Stomach (tissue), 9 donors: Measurements from ENCODE around the gene CEP20. TPM values are rescaled to one million over a fixed set of nuclear protein-coding genes. Genes with fewer than 3 reads are reported as not detected.

Experiments used
- DNase-seq, 2 donors: peaks; one replicate each; pipeline versions ENCODE4 v3.0.0 to v3.0.0-alpha.2; 2013 to 2019
- H3K27ac ChIP-seq, 5 donors: fragments of 200-600 bp in 4 of 5; sonication (generic) in 4 of 5; one replicate each; pipeline ENCODE4 v1.5.1; 2013 to 2019; ENCODE audit warnings: mild to moderate bottlenecking in 1 of 5, moderate library complexity in 1 of 5
- H3K27me3 ChIP-seq, 3 donors: fragments of 200-600 bp; sonication (generic); one replicate each; pipeline ENCODE4 v1.5.1; 2017 to 2019; ENCODE audit warnings: mixed run types in 1 of 3
- H3K36me3 ChIP-seq, 4 donors: fragments of 200-600 bp; sonication (generic); 1 replicate in 3 of 4; 2 replicates in 1 of 4; pipeline ENCODE4 v1.5.1; 2016 to 2019
- H3K4me1 ChIP-seq, 4 donors: fragments of 200-600 bp; sonication (generic); one replicate each; pipeline ENCODE4 v1.5.1; 2016 to 2019
- H3K4me3 ChIP-seq, 4 donors: fragments of 200-600 bp; sonication (generic) in 3 of 4; one replicate each; pipeline ENCODE4 v1.5.1; 2016 to 2019; ENCODE audit warnings: mild to moderate bottlenecking in 1 of 4
- H3K9me3 ChIP-seq, 4 donors: fragments of 200-600 bp; sonication (generic); one replicate each; pipeline ENCODE4 v1.5.1; 2016 to 2019
- EP300 ChIP-seq: sonication (generic); formaldehyde crosslinking; IDR thresholded peaks from one replicate; pipeline ENCODE4 v1.6.1; 2017; ENCODE audit warnings: antibody characterized with exemption
- POLR2A ChIP-seq, 4 donors: fragments of 450-650 bp; IDR thresholded peaks; one replicate each; pipeline ENCODE4 v1.6.1; 2016; ENCODE audit warnings: antibody characterized with exemption in 4 of 4, control low read depth in 2 of 4, mild to moderate bottlenecking in 1 of 4, moderate library complexity in 1 of 4
- POLR2AphosphoS5 ChIP-seq, 3 donors: sonication (generic); formaldehyde crosslinking; IDR thresholded peaks; one replicate each; pipeline ENCODE4 v1.6.1; 2016; ENCODE audit warnings: antibody characterized with exemption in 3 of 3
- WGBS, 5 donors: extraction: QIAGEN DNeasy Blood & Tissue Kit in 3 of 5; methylation state at CpG; one replicate each; pipeline versions ENCODE4 v1.1.5 to v1.1.7; 2013 to 2018; 5-methylcytosine and 5-hydroxymethylcytosine counted together
- intact Hi-C: fragments of 100-400 bp; cut with DNase I; formaldehyde crosslinking; loops from one replicate; pipeline ENCODE4 v1.15.1; 2023; ENCODE audit warnings: low total_unique reads
- polyA plus RNA-seq, 3 donors: library from polyadenylated mRNA; stranded (reverse); fragments of 200-250 nt; gene quantifications; one replicate each; pipeline ENCODE4 v1.2.3, GENCODE V29; 2013
- total RNA-seq, 5 donors: library from RNA; depleted of rRNA; stranded (reverse); fragments of >200 nt; gene quantifications; one replicate each; pipeline versions ENCODE4 v1.1.0 to v1.2.3, GENCODE V29; 2014 to 2016
- TF ChIP-seq, protein P1 (sequence below), 7 experiments: fragments of 450-650 bp in 4 of 7; fragments of 200-600 bp in 3 of 7; sonication (generic) in 3 of 7; IDR thresholded peaks; one replicate each; pipeline ENCODE4 v1.5.1; 2016 to 2019; ENCODE audit warnings: antibody characterized with exemption in 7 of 7, control low read depth in 2 of 7, mild to moderate bottlenecking in 1 of 7
- donor health status: healthy with polysubstance abuse.
- donor health status: Bipolar disorder and iron deficiency.
- donor health status: healthy.

The CEP20 gene
- total and polyA plus RNA-seq, 8 donors, result 7.0 to 40.0 (median 17.8) TPM

DNA sequence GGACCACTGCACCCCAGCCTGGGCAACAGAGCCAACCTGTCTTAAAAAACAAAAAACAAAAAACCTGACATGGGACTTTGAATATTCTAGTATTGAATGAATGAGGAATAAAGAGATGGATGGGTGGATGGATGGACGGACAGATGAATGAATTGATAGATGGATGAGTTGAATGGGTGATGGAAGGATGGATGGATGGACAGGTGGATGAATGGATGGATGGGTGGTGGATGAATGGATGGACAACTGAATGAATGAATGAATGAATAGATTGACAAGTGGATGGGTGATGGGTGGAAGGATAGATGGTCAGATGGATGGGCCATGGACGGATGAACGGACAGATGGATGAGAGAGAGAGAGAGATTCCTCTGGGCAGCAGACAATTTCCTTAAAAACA lies 22.8 kb upstream of the CEP20 start:
- H3K4me1 ChIP-seq, result no peaks in the 10 kb centered on the region
- WGBS, 5 donors, result 92 to 98% (median 94%) methylated on average over 3 of the region's 3 CpGs
- TF ChIP-seq POLR2A (IDR thresholded peaks at IDR 0.05), result no peak
- TF ChIP-seq, protein P1, sequence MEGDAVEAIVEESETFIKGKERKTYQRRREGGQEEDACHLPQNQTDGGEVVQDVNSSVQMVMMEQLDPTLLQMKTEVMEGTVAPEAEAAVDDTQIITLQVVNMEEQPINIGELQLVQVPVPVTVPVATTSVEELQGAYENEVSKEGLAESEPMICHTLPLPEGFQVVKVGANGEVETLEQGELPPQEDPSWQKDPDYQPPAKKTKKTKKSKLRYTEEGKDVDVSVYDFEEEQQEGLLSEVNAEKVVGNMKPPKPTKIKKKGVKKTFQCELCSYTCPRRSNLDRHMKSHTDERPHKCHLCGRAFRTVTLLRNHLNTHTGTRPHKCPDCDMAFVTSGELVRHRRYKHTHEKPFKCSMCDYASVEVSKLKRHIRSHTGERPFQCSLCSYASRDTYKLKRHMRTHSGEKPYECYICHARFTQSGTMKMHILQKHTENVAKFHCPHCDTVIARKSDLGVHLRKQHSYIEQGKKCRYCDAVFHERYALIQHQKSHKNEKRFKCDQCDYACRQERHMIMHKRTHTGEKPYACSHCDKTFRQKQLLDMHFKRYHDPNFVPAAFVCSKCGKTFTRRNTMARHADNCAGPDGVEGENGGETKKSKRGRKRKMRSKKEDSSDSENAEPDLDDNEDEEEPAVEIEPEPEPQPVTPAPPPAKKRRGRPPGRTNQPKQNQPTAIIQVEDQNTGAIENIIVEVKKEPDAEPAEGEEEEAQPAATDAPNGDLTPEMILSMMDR (IDR thresholded peaks at IDR 0.05), result no peak
- intact Hi-C loops, result no loop called here
- H3K4me3 ChIP-seq, result no peak overlapping the region
- DNase-seq, result no peak
- H3K9me3 ChIP-seq, result no peaks in the 10 kb centered on the region
- H3K27ac ChIP-seq, result no peak overlapping the region
- H3K27me3 ChIP-seq, result no peaks in the 10 kb centered on the region
- no peaks in the 10 kb centered on the region for H3K36me3 ChIP-seq

DNA sequence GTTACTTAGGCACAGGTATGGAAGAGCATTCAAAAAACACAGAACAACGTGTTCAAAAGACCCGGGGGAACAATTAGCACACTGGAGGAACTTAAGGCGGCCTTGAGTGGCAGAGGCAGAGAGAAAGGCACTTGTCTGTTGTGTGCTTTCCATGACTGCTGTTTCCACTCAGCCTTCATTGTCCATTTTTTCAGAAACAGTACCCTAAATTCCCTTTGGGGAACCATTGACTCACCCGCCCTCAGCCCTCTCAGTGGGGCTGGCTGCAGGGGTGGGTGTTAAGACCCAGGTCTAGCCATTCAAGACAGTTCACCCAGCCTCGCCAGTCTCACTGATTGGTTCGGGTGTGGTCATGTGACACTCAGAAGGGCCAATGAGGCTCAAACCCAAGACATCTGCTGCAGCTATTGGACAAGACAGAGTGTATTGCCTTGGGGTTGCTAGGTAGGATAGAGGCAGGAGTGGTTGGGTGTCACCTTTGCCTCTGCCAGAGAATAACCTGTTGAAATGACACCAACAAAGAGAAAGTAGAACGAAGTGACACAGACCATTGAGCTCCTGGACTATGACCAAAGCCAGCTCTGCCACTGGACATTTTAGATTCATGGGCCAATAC lies 19.6 kb upstream of the CEP20 start:
- H3K9me3 ChIP-seq, result no peaks in the 10 kb centered on the region
- TF ChIP-seq POLR2AphosphoS5 (IDR thresholded peaks at IDR 0.05) (no peak), POLR2A (IDR thresholded peaks at IDR 0.05) (no peak), EP300 (no peak)
- TF ChIP-seq, protein P1 (IDR thresholded peaks at IDR 0.05), result no peak
- H3K27me3 ChIP-seq, result no peaks in the 10 kb centered on the region
- H3K27ac ChIP-seq, result no peak overlapping the region
- H3K36me3 ChIP-seq, result no peaks in the 10 kb centered on the region
- intact Hi-C loops, result no loop called here
- WGBS, 5 donors, result 79 to 88% (median 87%) methylated on average over 7 of the region's 7 CpGs
- DNase-seq, result peak; percentile 24 to 35
- no peak overlapping the region for H3K4me3 ChIP-seq
- H3K4me1 ChIP-seq, result no peaks in the 10 kb centered on the region

DNA sequence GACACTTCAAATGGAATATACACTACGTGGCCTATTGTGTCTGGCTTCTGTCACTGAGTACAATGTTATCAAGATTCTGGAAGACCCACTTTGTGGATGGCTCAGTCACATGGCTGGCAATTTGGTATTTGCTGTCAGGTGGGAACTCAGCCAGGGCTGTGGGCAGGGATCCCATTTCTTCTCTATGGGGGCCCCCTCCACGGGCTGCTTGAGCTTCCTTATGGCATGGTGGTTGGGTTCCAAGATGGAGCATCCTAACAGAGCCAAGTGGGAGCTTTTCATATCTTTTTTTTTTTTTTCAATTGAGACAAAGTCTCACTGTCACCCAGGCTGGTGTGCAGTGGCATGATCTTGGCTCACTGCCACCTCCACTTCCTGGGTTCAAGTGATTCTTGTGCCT lies 18.0 kb upstream of the CEP20 start:
- 74 to 91% (median 86%) methylated on average over 2 of the region's 2 CpGs for WGBS, 5 donors
- intact Hi-C loops, result no loop called here
- Histone ChIP-seq H3K4me1 (no peaks in the 10 kb centered on the region), H3K27me3 (no peaks in the 10 kb centered on the region), H3K9me3 (no peaks in the 10 kb centered on the region), H3K36me3 (no peaks in the 10 kb centered on the region), H3K4me3 (no peak overlapping the region), H3K27ac (no peak overlapping the region)
- TF ChIP-seq POLR2A (IDR thresholded peaks at IDR 0.05), result no peak
- TF ChIP-seq, protein P1 (IDR thresholded peaks at IDR 0.05), result no peak
- no peak for TF ChIP-seq EP300
- TF ChIP-seq POLR2AphosphoS5 (IDR thresholded peaks at IDR 0.05), result no peak
- no peak for DNase-seq

DNA sequence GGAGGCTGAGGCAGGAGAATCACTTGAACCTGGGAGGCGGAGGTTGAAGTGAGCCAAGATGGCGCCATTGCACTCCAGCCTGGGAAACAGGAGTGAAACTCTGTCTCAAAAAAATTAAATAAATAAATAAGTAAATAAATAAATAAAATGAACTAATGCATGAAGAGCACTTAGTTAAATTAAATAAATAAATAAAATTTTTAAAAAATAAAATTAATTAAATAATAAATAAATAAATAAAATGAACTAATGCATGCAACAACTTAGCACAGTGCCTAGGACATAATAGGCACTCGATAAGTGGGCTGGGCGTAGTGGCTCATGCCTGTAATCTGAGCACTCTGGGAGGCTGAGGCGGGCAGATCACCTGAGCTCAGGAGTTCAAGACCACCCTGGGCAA lies 15.6 kb upstream of the CEP20 start:
- TF ChIP-seq POLR2A (IDR thresholded peaks at IDR 0.05), result no peak
- TF ChIP-seq EP300, result no peak
- TF ChIP-seq, protein P1 (IDR thresholded peaks at IDR 0.05), result no peak
- no peak for TF ChIP-seq POLR2AphosphoS5 (IDR thresholded peaks at IDR 0.05)
- Histone ChIP-seq H3K4me3 (no peak overlapping the region), H3K27me3 (no peaks in the 10 kb centered on the region), H3K9me3 (no peaks in the 10 kb centered on the region), H3K4me1 (peaks cover 0 to 9% (median 0%) of the 10 kb centered on the region in 4 donors), H3K27ac (no peak overlapping the region), H3K36me3 (no peaks in the 10 kb centered on the region)
- WGBS, 5 donors, result 92 to 98% (median 96%) methylated on average over 5 of the region's 5 CpGs
- DNase-seq, result no peak
- intact Hi-C loops, result no loop called here
